NCI-H1694 treated with DMSO at 0.1 percent for 48 hours (cell line): ENCODE results near the gene C3orf18.

Experiments
- DNase-seq: peaks from one replicate; lab custom pipeline; 2025; lab: John Stamatoyannopoulos, UW

C3orf18 gene

DNA sequence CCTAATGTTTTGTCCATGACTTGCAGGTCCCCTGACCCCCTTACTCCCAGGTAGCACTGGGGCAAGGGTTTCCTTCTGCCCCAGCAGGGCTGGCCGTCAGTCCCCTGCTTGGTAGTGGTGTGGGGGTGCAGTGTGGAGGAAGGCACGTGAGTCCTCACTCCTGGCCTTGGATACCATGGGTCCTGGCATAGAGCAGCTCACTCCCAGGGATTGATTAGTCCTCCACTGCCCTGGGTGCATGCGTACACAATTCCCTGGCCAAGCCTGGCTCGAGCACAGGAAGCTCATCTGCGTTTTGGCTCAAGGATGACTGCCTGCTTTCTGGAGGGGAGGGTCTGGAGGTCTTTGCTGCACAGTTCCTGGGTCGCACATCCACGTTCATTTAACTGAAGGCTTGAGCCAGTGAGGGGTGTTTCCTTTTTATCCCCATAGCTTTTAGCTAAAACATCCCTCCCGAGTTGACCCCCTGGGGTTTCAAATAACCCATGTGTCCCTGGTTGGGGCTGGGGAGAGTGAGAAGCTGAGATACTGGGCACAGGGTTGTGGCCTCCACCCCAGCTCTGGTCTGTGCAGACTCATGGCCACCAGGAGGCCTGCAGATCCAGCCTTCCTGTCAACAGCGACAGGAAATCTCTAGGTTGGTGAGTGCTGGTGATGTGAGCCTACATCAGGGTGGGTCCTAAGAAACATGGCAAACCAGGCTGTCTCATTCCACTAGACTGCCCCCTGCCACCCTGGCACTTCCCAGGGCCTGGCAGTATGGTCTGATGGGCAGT lies 13.3 kb upstream of the C3orf18 start:
- no peak for DNase-seq

DNA sequence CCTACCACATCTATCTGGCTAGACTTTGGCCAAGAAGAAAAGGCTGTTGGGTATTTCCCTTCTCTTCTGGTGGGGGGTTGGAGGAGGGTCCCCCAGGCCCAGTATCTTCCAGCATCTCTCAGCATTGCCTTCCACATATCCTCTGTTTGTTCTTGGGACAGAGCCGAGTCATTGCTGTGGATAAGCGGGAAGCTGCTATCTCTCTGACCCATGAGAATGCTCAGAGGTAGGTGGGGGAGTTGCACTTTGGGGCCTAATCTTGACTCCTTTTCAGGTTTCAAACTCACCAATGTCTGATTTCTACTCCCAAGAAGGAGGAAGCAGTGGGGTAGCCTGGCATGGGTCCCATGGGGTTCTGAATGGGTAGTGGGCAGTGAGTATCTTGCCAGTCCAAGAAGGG lies 9.8 kb upstream of the C3orf18 start:
- no peak for DNase-seq

DNA sequence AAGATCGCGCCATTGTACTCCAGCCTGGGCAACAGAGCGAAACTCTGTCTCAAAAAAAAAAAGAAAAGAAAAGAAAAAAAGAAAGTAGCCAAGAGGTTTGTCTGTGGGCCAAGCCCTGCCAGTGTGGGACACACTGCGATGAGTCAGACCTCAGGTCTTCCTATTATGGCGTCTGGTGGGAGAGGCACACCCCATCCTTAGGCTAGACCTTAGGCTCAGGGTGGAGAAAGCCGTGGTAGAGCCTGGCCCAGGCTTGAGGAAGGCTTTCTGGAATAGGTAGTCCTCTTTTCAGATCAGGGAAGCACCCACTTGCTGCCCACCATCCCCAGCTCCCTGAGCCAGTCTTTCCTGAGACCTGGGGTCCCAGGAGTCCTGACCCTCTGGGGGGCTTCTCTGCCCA lies 7.8 kb upstream of the C3orf18 start:
- DNase-seq, result no peak

DNA sequence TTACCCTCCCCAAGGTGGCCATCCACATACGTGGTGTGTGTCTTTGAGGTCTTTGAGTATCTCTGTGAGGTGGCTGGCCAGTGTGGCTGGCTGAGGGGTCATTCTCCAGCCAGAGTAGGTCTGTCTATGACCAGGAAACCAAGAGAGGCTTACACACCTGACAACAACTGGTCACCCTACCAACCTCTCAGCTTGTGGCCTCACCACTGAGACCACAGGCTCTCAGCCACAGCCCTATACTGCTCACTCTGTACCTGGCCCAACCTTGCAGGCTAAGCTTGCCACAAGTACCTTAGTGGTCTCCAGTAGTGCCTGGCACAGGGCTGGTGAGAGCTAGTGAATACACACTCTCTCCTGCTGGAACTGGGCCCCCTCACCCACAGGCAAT lies 6.9 kb upstream of the C3orf18 start:
- DNase-seq, result no peak

DNA sequence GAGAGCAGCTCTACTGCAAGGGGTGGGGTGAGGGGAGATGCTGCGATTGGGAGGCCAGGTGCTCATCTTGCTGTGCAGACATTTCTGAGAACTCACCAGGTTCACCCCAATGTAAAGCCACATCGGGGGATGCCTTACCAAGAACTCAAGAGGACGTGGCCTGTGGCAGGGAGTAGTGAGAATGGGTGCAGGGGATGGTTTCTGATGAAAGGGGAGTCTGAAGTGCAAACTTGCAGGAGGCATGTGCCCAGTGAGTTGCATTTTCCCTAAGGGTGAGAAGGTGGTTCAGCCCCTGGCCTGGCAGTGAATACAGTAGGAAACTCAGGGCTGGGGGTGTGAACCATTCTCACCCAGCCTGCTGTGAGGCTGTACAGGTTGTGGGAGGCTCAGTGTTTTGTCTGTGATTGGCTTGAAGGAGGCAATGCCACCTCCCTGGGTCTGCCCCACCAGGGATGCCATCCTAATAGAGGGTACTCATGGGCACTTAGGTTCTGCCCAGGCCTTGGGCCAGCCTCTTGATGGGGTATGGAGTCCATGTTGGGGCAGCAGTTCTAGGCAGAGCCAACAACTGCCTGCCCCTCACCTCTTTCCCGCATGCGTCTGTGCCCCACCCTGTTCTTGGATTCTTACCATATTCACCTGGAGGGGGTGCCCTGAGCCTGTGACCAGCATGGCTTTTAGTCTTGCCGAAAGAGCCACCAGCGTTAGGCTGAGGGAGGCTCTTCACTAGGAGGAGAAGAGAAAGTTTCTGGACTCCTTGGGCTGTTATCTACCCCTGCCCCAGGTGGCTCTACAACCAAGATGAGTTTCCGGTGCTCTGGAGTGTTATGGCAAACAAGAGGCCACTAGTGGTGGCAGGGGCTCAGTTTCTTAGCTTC lies 6.3 kb upstream of the C3orf18 start:
- DNase-seq, result no peak

DNA sequence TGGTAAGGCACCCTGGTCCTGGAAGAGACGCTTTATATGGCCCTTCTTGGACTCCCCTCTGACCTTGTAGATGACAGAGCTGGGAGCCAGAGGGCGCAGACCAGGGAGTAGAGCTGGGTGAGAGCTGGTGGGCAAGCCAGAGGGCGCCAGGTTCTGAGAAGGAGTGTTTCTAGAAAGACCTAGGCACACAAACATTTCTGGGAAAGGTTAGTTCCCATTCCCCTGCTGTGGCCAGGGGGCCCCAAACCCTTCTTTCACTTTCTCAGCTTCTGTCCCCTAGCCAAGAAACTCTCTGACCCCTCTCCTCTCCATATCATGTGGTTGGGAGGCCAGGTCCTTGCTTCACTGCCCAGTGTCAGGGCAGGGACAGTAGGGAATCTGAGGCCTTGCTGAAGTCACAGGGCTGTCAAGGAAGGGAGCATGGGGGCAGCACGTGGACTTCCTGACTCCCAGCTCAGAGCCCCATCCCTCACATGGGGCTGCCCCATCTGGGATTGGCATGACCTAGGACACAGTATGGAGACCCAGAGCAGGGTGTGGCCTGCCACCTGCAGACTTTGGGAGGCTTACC lies 5.3 kb upstream of the C3orf18 start:
- no peak for DNase-seq

DNA sequence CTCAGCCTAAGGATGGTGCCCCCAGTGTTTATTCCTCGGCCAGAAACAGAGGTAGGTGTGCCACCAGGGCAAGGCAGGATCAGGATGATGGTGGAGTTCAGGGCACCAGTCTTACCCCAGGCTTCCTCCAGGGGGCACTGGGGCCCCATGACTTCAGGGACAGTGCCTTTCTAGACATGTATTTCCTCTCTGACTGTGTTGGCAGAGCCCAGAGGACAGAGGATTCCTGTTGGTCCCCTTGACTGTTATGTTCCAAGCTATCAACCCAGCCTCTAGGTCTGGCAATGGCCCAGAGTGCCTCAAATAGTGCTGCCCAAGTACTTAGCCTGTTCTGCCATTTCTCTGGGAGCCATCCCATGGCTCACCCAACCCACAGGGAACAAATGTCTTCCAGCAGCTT lies 4.6 kb upstream of the C3orf18 start:
- peak; percentile 16 for DNase-seq

DNA sequence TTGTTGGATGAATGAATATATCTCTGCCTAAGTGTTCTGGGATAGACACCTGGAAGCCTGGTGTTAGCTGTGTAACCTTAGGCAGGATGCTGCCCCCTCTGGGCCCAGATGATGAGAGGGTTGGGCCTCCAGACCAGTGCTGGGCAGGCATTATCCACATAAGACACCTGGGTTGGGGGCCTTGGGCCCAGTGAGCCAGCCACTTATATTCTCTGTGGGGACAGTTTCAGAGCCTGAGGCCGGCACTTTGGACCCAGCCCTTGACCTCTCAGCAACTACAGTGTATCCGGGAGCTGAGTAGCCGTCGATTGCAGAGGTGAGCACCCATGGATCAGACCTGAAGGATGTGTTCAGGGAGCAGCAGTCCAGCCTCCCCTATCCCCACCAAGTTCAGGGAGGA lies 3.9 kb upstream of the C3orf18 start:
- no peak for DNase-seq

DNA sequence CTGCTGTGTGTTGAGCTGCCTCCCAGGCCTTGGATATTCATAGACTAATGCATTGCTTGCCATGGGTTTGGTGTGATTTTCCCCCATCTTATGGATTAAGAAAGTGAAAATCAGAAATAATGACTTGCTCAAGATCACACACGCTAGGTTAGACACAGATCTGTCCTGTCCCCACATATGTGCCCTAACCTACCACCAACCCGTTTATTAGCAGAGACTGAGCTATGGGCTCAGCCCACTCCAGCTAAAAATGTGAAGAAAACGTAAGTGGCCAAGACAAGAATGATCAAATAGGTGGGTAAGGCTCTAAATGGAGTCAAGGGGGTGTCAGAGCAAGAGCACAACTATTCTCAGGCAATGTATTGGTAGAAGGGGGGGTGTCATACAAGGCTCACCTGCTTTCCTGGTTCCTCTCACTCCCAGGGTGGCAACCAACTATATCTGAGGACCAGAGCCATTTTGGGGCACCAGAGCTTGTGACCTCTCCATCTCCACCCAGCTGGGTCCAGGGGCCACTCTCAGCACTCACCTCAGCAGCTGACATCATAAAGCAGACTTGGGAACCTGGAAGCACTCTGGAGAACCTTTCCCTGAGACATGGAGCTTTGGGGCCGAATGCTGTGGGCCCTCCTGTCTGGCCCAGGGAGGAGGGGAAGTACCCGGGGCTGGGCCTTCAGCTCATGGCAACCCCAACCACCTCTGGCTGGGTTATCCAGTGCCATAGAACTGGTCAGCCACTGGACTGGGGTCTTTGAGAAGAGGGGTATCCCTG lies 3.1 kb upstream of the C3orf18 start:
- no peak for DNase-seq

DNA sequence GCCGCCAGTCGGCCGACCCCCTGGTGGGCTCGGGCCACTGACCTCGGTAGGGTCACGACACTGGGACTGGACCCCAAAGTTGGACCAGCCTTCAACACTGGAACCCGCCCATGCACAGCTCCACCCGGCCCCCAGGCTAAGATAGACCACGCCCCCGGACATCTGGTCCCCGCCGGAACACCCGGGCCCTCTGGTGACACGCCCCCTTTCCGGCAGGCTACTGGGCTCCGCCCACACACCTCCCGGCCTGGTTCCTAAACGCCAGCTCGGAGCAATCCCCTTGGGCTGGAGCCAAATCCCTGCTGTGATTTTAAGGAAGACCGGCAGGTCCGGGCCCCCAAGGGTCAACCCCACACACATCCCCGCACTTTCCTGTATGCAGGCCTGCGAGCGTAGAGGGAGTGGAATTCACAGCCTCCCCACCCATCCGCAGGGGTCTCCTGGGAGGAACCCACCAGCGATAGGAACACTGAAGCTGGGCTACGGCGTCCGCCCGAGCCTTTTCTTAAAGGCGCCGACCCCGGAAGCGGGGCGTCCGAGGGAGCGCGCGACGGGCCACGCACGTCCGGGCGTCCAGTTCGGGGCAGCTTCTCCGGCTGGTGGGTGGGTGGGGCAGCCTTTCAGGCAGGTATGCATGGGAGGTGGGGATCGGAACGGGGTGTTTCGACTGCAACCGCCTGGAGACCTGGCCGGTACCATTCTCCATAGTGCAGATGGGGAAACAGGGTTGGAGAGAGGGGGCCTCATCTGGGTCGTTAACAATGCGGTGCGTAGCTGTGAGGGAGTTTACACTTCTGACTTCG lies 1.6 kb upstream of the C3orf18 start, which contains the start of gene HEMK1:
TSS of gene HEMK1 (plus strand) at position 576 of the 803 bp plus-strand sequence. CDS start 1,583 bp downstream, outside the sequence.
- peak; percentile 63 for DNase-seq

DNA sequence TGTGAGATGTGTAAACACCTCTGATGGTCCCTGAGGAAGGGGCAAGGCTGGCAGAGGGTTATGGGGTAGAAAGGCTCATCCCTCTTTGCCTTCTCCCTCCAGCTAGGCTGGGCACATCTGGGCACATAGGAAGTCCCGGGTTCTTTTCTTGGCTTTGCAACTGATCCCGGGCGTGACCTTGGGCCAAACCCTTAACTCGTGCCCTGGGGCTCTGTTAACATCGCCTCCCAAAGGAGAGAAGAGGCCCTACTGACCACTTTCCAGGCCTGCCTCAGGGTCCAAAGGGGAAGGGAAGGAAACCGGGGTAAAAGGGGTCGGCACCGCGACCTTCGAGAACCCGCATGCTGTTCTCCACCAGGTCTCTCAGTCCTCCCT lies 549 bp downstream of the C3orf18 start:
- no peak for DNase-seq

DNA sequence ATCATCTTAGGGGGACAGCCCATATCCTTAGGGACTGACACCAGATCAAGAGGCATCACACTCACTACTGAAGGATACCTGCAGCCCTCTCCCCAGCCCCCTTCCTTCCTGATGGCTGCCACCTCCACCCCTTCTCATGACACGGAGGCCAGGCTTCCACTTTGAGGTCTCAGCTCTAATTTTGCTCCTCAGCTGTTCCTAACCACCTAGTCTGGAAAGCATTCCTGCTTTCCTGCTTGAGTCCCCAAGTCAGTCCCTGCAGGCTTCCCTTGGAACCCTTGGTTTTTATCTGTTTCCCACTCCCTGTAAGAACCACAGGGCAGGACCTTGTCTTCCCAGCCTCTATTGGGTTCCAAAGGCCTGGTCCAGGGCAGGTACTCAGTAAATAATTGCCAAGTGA lies 3.2 kb downstream of the C3orf18 start:
- DNase-seq, result no peak

DNA sequence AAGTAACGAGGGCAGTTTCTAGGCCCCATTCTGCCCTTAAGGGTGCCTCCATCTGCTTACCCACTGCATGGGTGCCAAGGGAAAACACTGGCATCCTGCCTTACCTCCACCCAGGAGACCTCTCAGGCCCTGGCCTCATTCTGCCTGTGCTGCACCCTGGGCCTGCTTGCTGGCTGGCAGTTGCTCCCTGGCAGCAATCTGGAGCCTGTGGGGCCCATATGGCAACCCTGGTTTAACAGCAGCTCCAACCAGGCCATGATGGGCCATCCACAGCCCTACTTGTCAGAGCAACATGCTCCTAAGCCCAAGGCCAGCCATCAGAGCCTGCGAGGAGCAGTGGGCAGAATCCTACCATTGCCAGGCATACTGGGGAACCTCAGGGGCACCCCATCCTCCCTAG lies 3.7 kb downstream of the C3orf18 start:
- DNase-seq, result peak; percentile 49

DNA sequence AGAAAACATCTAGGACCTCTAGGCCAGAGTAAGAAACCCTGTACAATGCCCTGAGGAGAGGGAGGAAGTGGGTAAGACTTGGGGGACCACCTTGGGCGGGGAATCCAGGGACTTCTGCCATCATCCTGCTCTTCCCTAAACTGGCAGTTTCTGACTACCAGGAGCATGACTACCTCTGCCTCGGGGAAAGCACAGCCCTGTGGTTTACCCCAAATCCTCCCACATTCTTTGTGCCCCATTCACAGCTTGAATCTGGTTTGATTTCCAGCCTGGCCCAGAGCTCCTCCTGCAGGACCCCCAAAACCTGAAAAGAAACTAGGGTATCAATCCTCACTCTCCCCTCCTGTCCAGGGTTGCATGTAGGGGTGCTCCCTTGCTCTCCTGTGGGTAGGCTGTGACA lies 4.7 kb downstream of the C3orf18 start:
- no peak for DNase-seq

DNA sequence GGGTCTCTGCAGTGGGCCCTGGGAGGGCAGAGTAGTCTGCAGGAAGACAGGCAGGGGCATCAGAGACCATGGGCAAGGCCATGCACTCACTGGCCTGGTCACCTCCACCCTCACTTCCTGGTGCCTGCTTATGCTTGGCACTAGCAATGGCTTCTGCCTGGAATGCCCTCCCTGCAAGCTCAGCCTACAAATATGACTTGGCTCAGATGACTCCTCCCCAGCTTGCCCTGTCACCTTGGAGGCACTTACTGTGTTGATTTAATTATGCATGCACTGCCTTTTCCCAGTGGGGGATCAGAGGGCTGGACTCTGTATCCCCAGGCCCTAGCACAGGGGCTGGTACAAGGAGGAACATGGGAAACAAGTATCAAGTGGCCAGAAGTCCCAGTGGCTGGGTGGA lies 7.8 kb downstream of the C3orf18 start:
- DNase-seq, result no peak

DNA sequence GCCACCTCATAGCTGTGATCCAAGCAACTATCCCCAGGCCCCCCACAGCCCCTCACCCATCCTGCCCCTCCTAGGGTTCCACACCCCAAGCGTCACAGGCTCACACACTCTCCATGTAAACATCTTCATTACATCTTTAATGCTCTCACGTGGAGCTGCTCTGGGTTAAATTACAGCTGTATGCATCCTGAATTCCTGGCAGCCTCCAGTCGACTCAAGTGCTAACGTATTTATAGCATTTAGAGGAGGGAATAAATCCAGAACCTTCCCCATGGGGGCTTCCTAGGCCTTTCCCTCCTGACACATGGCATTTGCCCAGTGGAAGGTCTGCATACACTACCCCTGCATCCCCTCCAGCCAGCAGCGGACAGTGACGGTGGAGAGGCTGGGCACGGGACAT lies 9.6 kb downstream of the C3orf18 start:
- DNase-seq, result no peak

DNA sequence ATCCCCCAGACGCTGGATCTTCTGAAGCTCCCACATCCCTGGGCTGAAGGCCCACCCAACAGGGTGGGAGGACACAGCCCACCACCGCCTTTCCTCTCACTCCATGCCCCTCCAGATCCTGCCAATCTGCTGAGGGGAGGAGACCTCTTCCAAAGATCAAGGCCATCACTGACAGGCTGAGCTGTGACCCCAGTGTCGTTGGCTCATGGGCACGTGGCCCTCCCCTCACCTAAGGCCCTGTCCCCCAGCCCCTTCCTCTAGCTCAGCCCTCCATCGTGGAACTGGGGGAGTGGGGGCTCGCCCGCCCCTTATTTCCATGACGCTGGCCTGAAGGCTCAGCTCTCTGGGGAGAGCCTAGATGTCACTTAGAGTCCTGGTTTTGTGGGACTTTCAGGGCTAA lies 10.4 kb downstream of the C3orf18 start:
- DNase-seq, result no peak

DNA sequence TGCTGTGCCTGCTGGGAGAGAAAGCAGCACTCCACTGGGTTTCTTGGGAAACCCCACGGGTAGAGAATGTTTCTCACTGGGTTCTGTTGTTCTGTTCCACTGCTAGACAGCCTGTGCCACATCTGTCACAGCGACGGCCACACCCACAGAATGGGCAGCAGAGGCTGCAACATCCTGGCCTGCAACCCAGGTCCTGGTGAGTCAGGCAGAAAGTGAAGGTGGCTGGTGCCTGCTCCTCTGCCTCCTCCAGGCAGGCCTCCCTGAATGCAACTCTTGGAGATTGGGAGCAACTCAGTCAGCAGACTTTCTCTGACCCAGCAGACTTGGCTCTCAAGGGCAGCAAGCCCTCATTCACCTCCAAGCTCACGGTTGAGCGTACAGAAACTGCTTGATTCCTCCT lies 13.0 kb downstream of the C3orf18 start:
- DNase-seq, result no peak

DNA sequence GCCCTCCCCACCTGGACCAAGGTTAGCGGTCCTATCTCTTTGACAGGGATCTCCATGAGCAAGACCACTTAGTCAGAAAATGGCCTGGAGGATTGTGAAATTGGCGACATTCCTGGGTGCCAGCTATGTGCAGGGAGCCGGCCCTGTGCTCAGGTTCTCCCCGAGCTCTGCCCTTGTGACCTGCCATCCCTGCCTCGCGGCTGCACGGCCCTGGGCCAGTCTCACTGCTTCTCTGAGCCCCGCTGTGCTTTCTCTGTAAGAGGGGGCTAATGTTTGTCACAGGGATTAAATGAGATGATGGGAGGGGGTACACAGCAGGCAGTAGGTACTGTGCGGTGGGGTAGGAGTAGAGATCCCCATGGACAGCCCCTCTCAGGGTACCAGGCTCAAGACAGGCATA lies 14.9 kb downstream of the C3orf18 start:
- DNase-seq, result no peak

DNA sequence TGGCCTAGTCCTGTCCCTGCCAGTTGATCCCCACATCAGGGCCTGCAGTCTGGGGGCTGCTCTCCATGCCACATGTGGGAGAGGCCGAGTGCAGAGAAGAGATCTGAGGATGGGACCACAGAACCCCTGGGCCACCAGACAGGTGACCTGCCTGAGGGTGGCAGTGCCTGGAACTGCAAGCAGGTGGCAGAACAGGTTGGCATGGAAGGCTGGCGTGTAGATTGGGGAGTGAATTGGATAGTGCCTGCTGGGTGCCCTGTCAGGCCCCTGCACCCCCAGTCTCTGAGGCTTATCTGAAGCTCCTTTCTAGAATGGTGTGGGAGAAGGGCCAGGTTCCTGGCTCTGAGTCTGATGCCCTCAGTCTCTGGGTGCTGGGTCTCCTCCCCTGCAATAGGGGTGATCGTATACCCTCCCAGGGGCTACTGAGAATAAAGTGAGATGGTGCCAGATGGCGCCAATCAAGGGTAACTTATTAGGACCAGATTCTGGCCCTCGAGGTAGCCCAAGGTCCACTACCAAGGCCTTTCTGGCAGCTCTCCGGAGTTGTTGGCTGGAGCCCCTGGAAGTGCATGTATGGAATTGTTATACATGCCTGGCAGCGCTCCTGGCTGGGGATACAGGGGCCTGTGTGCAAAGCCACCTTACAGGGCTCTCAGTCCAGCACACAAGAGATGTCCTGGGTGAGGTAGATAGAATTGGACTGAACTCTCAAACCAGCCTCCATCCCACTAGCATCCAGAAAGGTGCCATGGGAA lies 15.7 kb downstream of the C3orf18 start:
- no peak for DNase-seq
